IMR-90 (cell line): Measurements from ENCODE around the gene UNC5A. TPM values are rescaled to one million over a fixed set of nuclear protein-coding genes. Genes with fewer than 3 reads are reported as not detected.

Experiments used
- ATAC-seq: fragments of 200-7000 bp; cut with Tn5 transposase; 2 replicates; pipeline ENCODE4 v1.9.1; 2020; ENCODE audit warnings: low read depth, mild to moderate bottlenecking, moderate library complexity
- BruUV-seq: library from RNA; stranded (reverse); fragments of 400-500 nt; replicated peaks from 2 replicates; lab custom pipeline; 2021; lab: Mats Ljungman, UMichigan
- CTCF ChIA-PET: fragments of 300-600 bp; formaldehyde crosslinking; extraction: SDS; loops from one replicate; lab custom pipeline; 2021; ENCODE audit warnings: antibody characterized with exemption; lab: Yijun Ruan, JAX
- POLR2A ChIA-PET: fragments of 300-600 bp; sonication (Branson Sonifier 250); formaldehyde crosslinking; loops from one replicate; lab custom pipeline; 2022; ENCODE audit warnings: antibody characterized with exemption; ENCODE audit not compliant: unreplicated experiment; lab: Charles Lee
- DNase-seq: peaks from one replicate; pipeline ENCODE4 v3.0.0; 2013
- H2AFZ ChIP-seq: replicated peaks from 2 replicates; pipeline ENCODE3; 2013; ENCODE audit warnings: low read length, mild to moderate bottlenecking; ENCODE audit not compliant: poor library complexity
- H2AK5ac ChIP-seq: 2 replicates; pipeline ENCODE4 v1.6.1; 2013; ENCODE audit warnings: low read depth, low read length, inconsistent platforms
- H2AK9ac ChIP-seq: replicated peaks from 2 replicates; pipeline ENCODE3; 2013; ENCODE audit warnings: mild to moderate bottlenecking, low read depth, low read length, moderate library complexity; ENCODE audit not compliant: poor library complexity
- H2BK120ac ChIP-seq: 2 replicates; pipeline ENCODE4 v1.6.1; 2013; ENCODE audit warnings: low read depth, low read length, inconsistent platforms
- H2BK15ac ChIP-seq: 3 replicates; pipeline ENCODE4 v1.6.1; 2013; ENCODE audit warnings: low read depth, low read length, inconsistent platforms
- H2BK20ac ChIP-seq: 2 replicates; pipeline ENCODE4 v1.6.1; 2013; ENCODE audit warnings: low read depth, mild to moderate bottlenecking, inconsistent platforms, low read length, moderate library complexity
- H2BK5ac ChIP-seq: 2 replicates; pipeline ENCODE4 v1.6.1; 2013; ENCODE audit warnings: mild to moderate bottlenecking, low read depth, low read length, inconsistent platforms; ENCODE audit not compliant: poor library complexity, severe bottlenecking
- H3K14ac ChIP-seq: replicated peaks from 2 replicates; pipeline ENCODE4 v1.6.1; 2013; ENCODE audit warnings: low read depth, low read length, inconsistent platforms
- H3K18ac ChIP-seq: 2 replicates; pipeline ENCODE4 v1.6.1; 2013; ENCODE audit warnings: low read depth, low read length, control low read depth
- H3K23ac ChIP-seq: 2 replicates; pipeline ENCODE4 v1.6.1; 2013; ENCODE audit warnings: low read depth, low read length, inconsistent platforms
- H3K27ac ChIP-seq: 2 replicates; pipeline ENCODE4 v1.5.1; 2013; ENCODE audit warnings: mild to moderate bottlenecking, control low read depth, low read length; ENCODE audit not compliant: insufficient read depth
- H3K27me3 ChIP-seq: 2 replicates; pipeline ENCODE4 v1.6.1; 2013; ENCODE audit warnings: low read length; ENCODE audit not compliant: control insufficient read depth, insufficient read depth
- H3K36me3 ChIP-seq: 2 replicates; pipeline ENCODE4 v1.6.1; 2013; ENCODE audit warnings: low read length, mixed read lengths; ENCODE audit not compliant: control insufficient read depth, insufficient read depth
- H3K4ac ChIP-seq: 2 replicates; pipeline ENCODE4 v1.6.1; 2013; ENCODE audit warnings: low read depth, low read length, inconsistent platforms
- H3K4me1 ChIP-seq: 2 replicates; pipeline ENCODE4 v1.6.1; 2013; ENCODE audit warnings: low read length, mixed read lengths; ENCODE audit not compliant: control insufficient read depth, insufficient read depth
- H3K4me2 ChIP-seq: 2 replicates; pipeline ENCODE4 v1.6.1; 2013; ENCODE audit warnings: low read depth, mild to moderate bottlenecking, control low read depth, low read length, moderate library complexity
- H3K4me3 ChIP-seq: 2 replicates; pipeline ENCODE4 v1.5.1; 2013; ENCODE audit warnings: low read depth, mild to moderate bottlenecking, control low read depth, low read length, moderate library complexity; ENCODE audit not compliant: insufficient read depth
- H3K56ac ChIP-seq: 2 replicates; pipeline ENCODE4 v1.6.1; 2013; ENCODE audit warnings: low read length, inconsistent platforms; ENCODE audit not compliant: insufficient read depth; ENCODE audit errors: extremely low read depth
- H3K79me1 ChIP-seq, 2 experiments: 2 replicates each; pipeline ENCODE4 v1.6.1; 2013; ENCODE audit warnings: low read length in 2 of 2, inconsistent platforms in 1 of 2, low read depth in 1 of 2
- H3K9ac ChIP-seq: 2 replicates; pipeline ENCODE4 v1.6.1; 2013; ENCODE audit warnings: low read depth, low read length, control low read depth
- H3K9me1 ChIP-seq: 2 replicates; pipeline ENCODE4 v1.6.1; 2013; ENCODE audit warnings: low read length, inconsistent platforms; ENCODE audit not compliant: insufficient read depth
- H3K9me3 ChIP-seq: 2 replicates; pipeline ENCODE4 v1.6.1; 2013; ENCODE audit warnings: low read length; ENCODE audit not compliant: control insufficient read depth, insufficient read depth
- H4K20me1 ChIP-seq: 2 replicates; pipeline ENCODE4 v1.6.1; 2013; ENCODE audit warnings: low read length, inconsistent platforms; ENCODE audit not compliant: insufficient read depth
- H4K5ac ChIP-seq: 2 replicates; pipeline ENCODE4 v1.6.1; 2013; ENCODE audit warnings: mild to moderate bottlenecking, low read depth, low read length, control low read depth
- H4K8ac ChIP-seq, 2 experiments: 2 replicates each; pipeline ENCODE4 v1.6.1; 2013; ENCODE audit warnings: low read depth in 2 of 2, low read length in 2 of 2, control low read depth in 1 of 2, inconsistent platforms in 1 of 2
- H4K91ac ChIP-seq: 2 replicates; pipeline ENCODE4 v1.6.1; 2013; ENCODE audit warnings: low read depth, low read length, inconsistent platforms; ENCODE audit not compliant: insufficient read depth
- BHLHE40 ChIP-seq: fragments of 150-350 bp; IDR thresholded peaks from 2 replicates; pipeline ENCODE4 v1.6.1; 2016; ENCODE audit warnings: mild to moderate bottlenecking, low read depth, low read length
- CEBPB ChIP-seq: IDR thresholded peaks from 2 replicates; pipeline ENCODE4 v1.6.1; 2012; ENCODE audit warnings: low read depth, low read length, improper control_type of control experiment
- CHD1 ChIP-seq: IDR thresholded peaks from 2 replicates; pipeline ENCODE4 v1.6.1; 2012; ENCODE audit warnings: low read depth, low read length, improper control_type of control experiment
- FOS ChIP-seq: fragments of 150-350 bp; IDR thresholded peaks from 2 replicates; pipeline ENCODE4 v1.6.1; 2016; ENCODE audit warnings: low read depth, low read length
- MAFK ChIP-seq: IDR thresholded peaks from 2 replicates; pipeline ENCODE4 v1.6.1; 2012; ENCODE audit warnings: low read depth, low read length, improper control_type of control experiment
- MAZ ChIP-seq: IDR thresholded peaks from 2 replicates; pipeline ENCODE4 v1.6.1; 2012; ENCODE audit warnings: low read depth, mild to moderate bottlenecking, low read length, improper control_type of control experiment, moderate library complexity, borderline replicate concordance
- MXI1 ChIP-seq: IDR thresholded peaks from 2 replicates; pipeline ENCODE4 v1.6.1; 2012; ENCODE audit warnings: low read depth, mild to moderate bottlenecking, low read length, moderate library complexity, borderline replicate concordance
- NFE2L2 ChIP-seq: fragments of 150-350 bp; IDR thresholded peaks from 2 replicates; pipeline ENCODE4 v1.6.1; 2016; ENCODE audit warnings: low read depth, mild to moderate bottlenecking, low read length
- POLR2A ChIP-seq: IDR thresholded peaks from 2 replicates; pipeline ENCODE4 v1.6.1; 2012; ENCODE audit warnings: mild to moderate bottlenecking, low read depth, low read length
- RAD21 ChIP-seq: IDR thresholded peaks from 2 replicates; pipeline ENCODE4 v1.6.1; 2012; ENCODE audit warnings: low read length, improper control_type of control experiment
- RCOR1 ChIP-seq: IDR thresholded peaks from 2 replicates; pipeline ENCODE4 v1.6.1; 2012; ENCODE audit warnings: mild to moderate bottlenecking, low read length, improper control_type of control experiment; ENCODE audit not compliant: insufficient replicate concordance
- RFX5 ChIP-seq: IDR thresholded peaks from 2 replicates; pipeline ENCODE4 v1.8.0; 2012; ENCODE audit warnings: low read depth, mild to moderate bottlenecking, low read length, moderate library complexity
- SMC3 ChIP-seq: fragments of 150-350 bp; IDR thresholded peaks from 2 replicates; pipeline ENCODE4 v1.6.1; 2016; ENCODE audit warnings: low read depth, mild to moderate bottlenecking, antibody characterized with exemption, low read length, moderate library complexity
- WGBS, 2 experiments: methylation state at CpG; one replicate each; pipeline versions ENCODE4 v1.1.5 to v1.1.7; 2013; ENCODE audit warnings: missing lambda C conversion rate in 2 of 2; ENCODE audit not compliant: insufficient read length in 1 of 2; ENCODE audit errors: extremely low coverage in 2 of 2; 5-methylcytosine and 5-hydroxymethylcytosine counted together
- dilution Hi-C: fragments of 300-500 bp; cut with HindIII; formaldehyde crosslinking; loops from one replicate; pipeline ENCODE4 v1.14.3; 2018; ENCODE audit warnings: low sequenced_read_pairs; ENCODE audit not compliant: unreplicated experiment
- in situ Hi-C: fragments of 300-500 bp; cut with MboI; formaldehyde crosslinking; loops from 3 replicates; pipeline ENCODE4 v1.14.3; 2019; ENCODE audit warnings: low sequenced_read_pairs, inconsistent platforms, mixed read lengths
- intact Hi-C: fragments of 100-400 bp; cut with micrococcal nuclease; formaldehyde crosslinking; loops from 2 replicates; pipeline ENCODE4 v1.10.0; 2022
- polyA plus RNA-seq, 3 experiments: library from polyadenylated mRNA; depleted of rRNA; stranded (reverse); fragments of >200 nt; gene quantifications; 2 replicates each; pipeline ENCODE4 v1.2.3, GENCODE V29; 2012; ENCODE audit warnings: low replicate concordance in 1 of 3
- total RNA-seq: library from RNA; depleted of rRNA; stranded (reverse); fragments of >200 nt; gene quantifications from 2 replicates; pipeline ENCODE4 v1.2.3, GENCODE V29; 2012
- TF ChIP-seq, protein P1 (sequence below): fragments of 150-350 bp; IDR thresholded peaks from 2 replicates; pipeline ENCODE4 v1.6.1; 2016; ENCODE audit warnings: low read depth, mild to moderate bottlenecking, low read length, moderate library complexity, borderline replicate concordance
- TF ChIP-seq, protein P2 (sequence below): conservative IDR thresholded peaks from 2 replicates; pipeline ENCODE4 v1.5.1; 2012; ENCODE audit warnings: mild to moderate bottlenecking, low read depth, low read length, improper control_type of control experiment
- TF ChIP-seq, protein P3 (sequence below): fragments of 150-350 bp; IDR thresholded peaks from 2 replicates; pipeline ENCODE4 v1.6.1; 2017; ENCODE audit warnings: mild to moderate bottlenecking, antibody characterized with exemption, low read length, low read depth

The UNC5A gene
- total and polyA plus RNA-seq, 2 of the 4 experiments (the other 2 are of a cell fraction) = not detected

DNA sequence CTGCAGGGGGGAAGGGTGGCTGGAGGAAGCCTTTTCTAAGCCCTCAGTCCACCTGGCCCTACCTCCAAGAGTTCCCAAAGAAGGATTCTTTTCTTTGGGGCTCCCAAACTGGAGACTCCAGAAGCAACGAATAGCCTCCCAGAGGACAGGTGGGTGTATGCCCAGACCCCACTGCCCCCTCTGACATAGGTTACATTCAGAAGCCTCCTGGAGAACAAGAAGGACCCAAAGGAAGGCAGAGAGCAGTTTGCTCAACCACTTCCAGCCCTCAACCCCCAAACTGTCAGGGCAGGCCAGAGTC is 78.5 kb downstream of the UNC5A start:
- TF ChIP-seq FOS (no peak), MXI1 (no peak), MAFK (no peak), CHD1 (no peak), CEBPB (no peak), RCOR1 (no peak), SMC3 (no peak), BHLHE40 (no peak), POLR2A (no peak), RAD21 (no peak), NFE2L2 (no peak), RFX5 (no peak), MAZ (no peak)
- TF ChIP-seq, protein P1, sequence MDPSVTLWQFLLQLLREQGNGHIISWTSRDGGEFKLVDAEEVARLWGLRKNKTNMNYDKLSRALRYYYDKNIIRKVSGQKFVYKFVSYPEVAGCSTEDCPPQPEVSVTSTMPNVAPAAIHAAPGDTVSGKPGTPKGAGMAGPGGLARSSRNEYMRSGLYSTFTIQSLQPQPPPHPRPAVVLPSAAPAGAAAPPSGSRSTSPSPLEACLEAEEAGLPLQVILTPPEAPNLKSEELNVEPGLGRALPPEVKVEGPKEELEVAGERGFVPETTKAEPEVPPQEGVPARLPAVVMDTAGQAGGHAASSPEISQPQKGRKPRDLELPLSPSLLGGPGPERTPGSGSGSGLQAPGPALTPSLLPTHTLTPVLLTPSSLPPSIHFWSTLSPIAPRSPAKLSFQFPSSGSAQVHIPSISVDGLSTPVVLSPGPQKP = no peak
- TF ChIP-seq, protein P2, sequence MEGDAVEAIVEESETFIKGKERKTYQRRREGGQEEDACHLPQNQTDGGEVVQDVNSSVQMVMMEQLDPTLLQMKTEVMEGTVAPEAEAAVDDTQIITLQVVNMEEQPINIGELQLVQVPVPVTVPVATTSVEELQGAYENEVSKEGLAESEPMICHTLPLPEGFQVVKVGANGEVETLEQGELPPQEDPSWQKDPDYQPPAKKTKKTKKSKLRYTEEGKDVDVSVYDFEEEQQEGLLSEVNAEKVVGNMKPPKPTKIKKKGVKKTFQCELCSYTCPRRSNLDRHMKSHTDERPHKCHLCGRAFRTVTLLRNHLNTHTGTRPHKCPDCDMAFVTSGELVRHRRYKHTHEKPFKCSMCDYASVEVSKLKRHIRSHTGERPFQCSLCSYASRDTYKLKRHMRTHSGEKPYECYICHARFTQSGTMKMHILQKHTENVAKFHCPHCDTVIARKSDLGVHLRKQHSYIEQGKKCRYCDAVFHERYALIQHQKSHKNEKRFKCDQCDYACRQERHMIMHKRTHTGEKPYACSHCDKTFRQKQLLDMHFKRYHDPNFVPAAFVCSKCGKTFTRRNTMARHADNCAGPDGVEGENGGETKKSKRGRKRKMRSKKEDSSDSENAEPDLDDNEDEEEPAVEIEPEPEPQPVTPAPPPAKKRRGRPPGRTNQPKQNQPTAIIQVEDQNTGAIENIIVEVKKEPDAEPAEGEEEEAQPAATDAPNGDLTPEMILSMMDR = no peak
- TF ChIP-seq, protein P3, sequence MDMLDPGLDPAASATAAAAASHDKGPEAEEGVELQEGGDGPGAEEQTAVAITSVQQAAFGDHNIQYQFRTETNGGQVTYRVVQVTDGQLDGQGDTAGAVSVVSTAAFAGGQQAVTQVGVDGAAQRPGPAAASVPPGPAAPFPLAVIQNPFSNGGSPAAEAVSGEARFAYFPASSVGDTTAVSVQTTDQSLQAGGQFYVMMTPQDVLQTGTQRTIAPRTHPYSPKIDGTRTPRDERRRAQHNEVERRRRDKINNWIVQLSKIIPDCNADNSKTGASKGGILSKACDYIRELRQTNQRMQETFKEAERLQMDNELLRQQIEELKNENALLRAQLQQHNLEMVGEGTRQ = no peak
- no TSS peak for BruUV-seq
- ATAC-seq = no peak

More for the DNA sequence above, 78.5 kb downstream of the UNC5A start:
- no peak overlapping the region for H4K91ac ChIP-seq
- H4K5ac ChIP-seq = no peak overlapping the region
- H4K20me1 ChIP-seq = no peaks in the 10 kb centered on the region
- H2AFZ ChIP-seq = no peak overlapping the region
- H3K79me1 ChIP-seq = no peaks in the 10 kb centered on the region
- dilution Hi-C loops = no loop called here
- H3K4me3 ChIP-seq = no peak overlapping the region
- WGBS, 2 experiments = no CpG with 5 or more reads among the region's 1 CpG
- ChIA-PET CTCF (no interaction called here), POLR2A (no interaction called here)
- H3K9ac ChIP-seq = no peak overlapping the region
- no peak overlapping the region for H2AK5ac ChIP-seq
- no peak overlapping the region for H2BK120ac ChIP-seq
- H3K9me1 ChIP-seq = no peaks in the 10 kb centered on the region
- H3K4me2 ChIP-seq = no peak overlapping the region
- H3K23ac ChIP-seq = no peak overlapping the region
- H3K14ac ChIP-seq = no peak overlapping the region
- H2BK20ac ChIP-seq = no peak overlapping the region
- in situ Hi-C loops = no loop called here
- H3K4me1 ChIP-seq = no peaks in the 10 kb centered on the region
- H3K27me3 ChIP-seq = peaks cover 55% of the 10 kb centered on the region
- intact Hi-C loops = no loop called here
- no peak overlapping the region for H3K4ac ChIP-seq
- H3K36me3 ChIP-seq = no peaks in the 10 kb centered on the region
- no peak overlapping the region for H2BK15ac ChIP-seq
- no peak overlapping the region for H3K27ac ChIP-seq
- no peak overlapping the region for H4K8ac ChIP-seq
- no peak overlapping the region for H3K56ac ChIP-seq
- H3K9me3 ChIP-seq = no peaks in the 10 kb centered on the region
- no peak overlapping the region for H3K18ac ChIP-seq
- no peak overlapping the region for H2AK9ac ChIP-seq
- no peak overlapping the region for H2BK5ac ChIP-seq
- DNase-seq = no peak
